Measurements from ENCODE around the gene EVX2.

The EVX2 gene

GRCh38 chr2:176085861-176086771, 2.4 kb upstream of the EVX2 start:
- Mint-ChIP-seq H3K4me1 (peaks cover 29% of the 10 kb centered on the region), H3K27me3 (peaks cover 100% of the 10 kb centered on the region), H3K9me3 (peaks cover 8 to 30% of the 10 kb centered on the region in 2 donors), H3K4me3 (peak overlapping the region in 1 of 2 donors; percentile 53), H3K27ac (no peak overlapping the region)
- ATAC-seq (no peak), DNase-seq (no peak)

GRCh38 chr2:176085120-176085788, 1.5 kb upstream of the EVX2 start:
- Mint-ChIP-seq H3K4me3 (peak overlapping the region in 1 of 2 donors; percentile 29), H3K27me3 (peaks cover 100% of the 10 kb centered on the region), H3K27ac (peak overlapping the region in 1 of 2 donors; percentile 23), H3K4me1 (peaks cover 37% of the 10 kb centered on the region), H3K9me3 (peaks cover 8 to 34% of the 10 kb centered on the region in 2 donors)
- ATAC-seq (no peak), DNase-seq (no peak)

- DNase-seq = no peak
- H3K27me3 Mint-ChIP-seq = peaks cover 97% of the 10 kb centered on the region
- peaks cover 39% of the 10 kb centered on the region for H3K4me1 Mint-ChIP-seq
- H3K9me3 Mint-ChIP-seq = peaks cover 8 to 35% of the 10 kb centered on the region in 2 donors
- no peak for ATAC-seq
- peak overlapping the region in 1 of 2 donors; percentile 23 for H3K27ac Mint-ChIP-seq
- no peak overlapping the region for H3K4me3 Mint-ChIP-seq
Observed at GRCh38 chr2:176084611-176085119, 903 bp upstream of the EVX2 start.

GRCh38 chr2:176082824-176083751, 674 bp downstream of the EVX2 start:
- DNase-seq (no peak), ATAC-seq (no peak)
- peak overlapping the region in 1 of 2 donors; percentile 93 for H3K27ac Mint-ChIP-seq
- H3K4me1 Mint-ChIP-seq = peaks cover 45% of the 10 kb centered on the region
- peaks cover 97% of the 10 kb centered on the region for H3K27me3 Mint-ChIP-seq
- peaks cover 12 to 49% of the 10 kb centered on the region in 2 donors for H3K9me3 Mint-ChIP-seq
- peak overlapping the region in 1 of 2 donors; percentile 55 for H3K4me3 Mint-ChIP-seq

- H3K4me1 Mint-ChIP-seq = peaks cover 43% of the 10 kb centered on the region
- peak overlapping the region in 1 of 2 donors; percentile 93 for H3K27ac Mint-ChIP-seq
- H3K9me3 Mint-ChIP-seq = peaks cover 12 to 49% of the 10 kb centered on the region in 2 donors
- H3K4me3 Mint-ChIP-seq = no peak overlapping the region
- no peak for ATAC-seq
- DNase-seq = no peak
- H3K27me3 Mint-ChIP-seq = peaks cover 93% of the 10 kb centered on the region
Observed at GRCh38 chr2:176082525-176082823, 1.3 kb downstream of the EVX2 start.

- H3K27me3 Mint-ChIP-seq = peaks cover 92% of the 10 kb centered on the region
- ATAC-seq (no peak), DNase-seq (no peak)
- peak overlapping the region in 1 of 2 donors; percentile 93 for H3K27ac Mint-ChIP-seq
- peak overlapping the region in 1 of 2 donors; percentile 62 for H3K4me3 Mint-ChIP-seq
- peaks cover 12 to 45% of the 10 kb centered on the region in 2 donors for H3K9me3 Mint-ChIP-seq
- peaks cover 43% of the 10 kb centered on the region for H3K4me1 Mint-ChIP-seq
Observed at GRCh38 chr2:176081837-176082524, 1.8 kb downstream of the EVX2 start.

- Mint-ChIP-seq H3K27ac (peak overlapping the region in 1 of 2 donors; percentile 87), H3K27me3 (peaks cover 92% of the 10 kb centered on the region), H3K4me3 (peak overlapping the region in 1 of 2 donors; percentile 62), H3K9me3 (peaks cover 16 to 45% of the 10 kb centered on the region in 2 donors), H3K4me1 (peaks cover 43% of the 10 kb centered on the region)
- DNase-seq = no peak
- ATAC-seq = no peak
Observed at GRCh38 chr2:176081376-176081836, 2.4 kb downstream of the EVX2 start.

GRCh38 chr2:176080540-176081375, 3.0 kb downstream of the EVX2 start:
- DNase-seq (no peak), ATAC-seq (peak; percentile 31)
- peak overlapping the region in 1 of 2 donors; percentile 87 for H3K27ac Mint-ChIP-seq
- H3K4me1 Mint-ChIP-seq = peaks cover 43% of the 10 kb centered on the region
- H3K9me3 Mint-ChIP-seq = peaks cover 17 to 52% of the 10 kb centered on the region in 2 donors
- peaks cover 92% of the 10 kb centered on the region for H3K27me3 Mint-ChIP-seq
- peak overlapping the region in 1 of 2 donors; percentile 52 for H3K4me3 Mint-ChIP-seq

GRCh38 chr2:176079831-176080539, 3.8 kb downstream of the EVX2 start:
- ATAC-seq = peak; percentile 54
- H3K4me3 Mint-ChIP-seq = peak overlapping the region; percentile 36 to 81
- H3K27ac Mint-ChIP-seq = peak overlapping the region in 1 of 2 donors; percentile 82
- peaks cover 40% of the 10 kb centered on the region for H3K4me1 Mint-ChIP-seq
- H3K27me3 Mint-ChIP-seq = peaks cover 92% of the 10 kb centered on the region
- DNase-seq = no peak
- H3K9me3 Mint-ChIP-seq = peaks cover 17 to 56% of the 10 kb centered on the region in 2 donors

- H3K27me3 Mint-ChIP-seq = peaks cover 92% of the 10 kb centered on the region
- peaks cover 36% of the 10 kb centered on the region for H3K4me1 Mint-ChIP-seq
- H3K9me3 Mint-ChIP-seq = peaks cover 17 to 54% of the 10 kb centered on the region in 2 donors
- ATAC-seq = no peak
- DNase-seq = no peak
- peak overlapping the region; percentile 36 to 81 for H3K4me3 Mint-ChIP-seq
- H3K27ac Mint-ChIP-seq = peak overlapping the region in 1 of 2 donors; percentile 82
Observed at GRCh38 chr2:176079285-176079830, 4.4 kb downstream of the EVX2 start.

GRCh38 chr2:176078541-176079284, 5.0 kb downstream of the EVX2 start:
- Mint-ChIP-seq H3K9me3 (peaks cover 13 to 48% of the 10 kb centered on the region in 2 donors), H3K27ac (peak overlapping the region in 1 of 2 donors; percentile 82), H3K27me3 (peaks cover 92% of the 10 kb centered on the region), H3K4me3 (no peak overlapping the region), H3K4me1 (peaks cover 36% of the 10 kb centered on the region)
- DNase-seq = no peak
- no peak for ATAC-seq

- DNase-seq (no peak), ATAC-seq (no peak)
- Mint-ChIP-seq H3K4me3 (no peak overlapping the region), H3K27ac (no peak overlapping the region), H3K27me3 (peaks cover 92% of the 10 kb centered on the region), H3K9me3 (peaks cover 10 to 40% of the 10 kb centered on the region in 2 donors), H3K4me1 (peaks cover 27% of the 10 kb centered on the region)
Observed at GRCh38 chr2:176076796-176077195, 7.0 kb downstream of the EVX2 start.

Measured in stimulated activated naive CD8-positive, alpha-beta T cell treated with anti-CD3 and anti-CD28 coated beads, Interleukin-15, amount 100 ng/mL, for 72 hours (primary cell).